Bronchial epithelial cell (primary cell): ENCODE measurements around the gene KNDC1. TPM values are rescaled to one million over a fixed set of nuclear protein-coding genes. Genes with fewer than 3 reads are reported as not detected.
"Not testable (repeated sequence)": the region's sequence is repeated elsewhere in the genome, so short reads cannot be mapped to it uniquely, and the experiment has no call there.

Source experiments
- DNase-seq: peaks from one replicate; pipeline ENCODE4 v3.0.0-alpha.2; 2010; ENCODE audit warnings: low read depth
- FAIRE-seq: peaks from 2 replicates; lab custom pipeline; 2011; peaks lifted over from hg19 to GRCh38; lab: Jason Lieb, UNC
- H3K27me3 ChIP-seq: 2 replicates; pipeline ENCODE4 v1.5.1; 2011; ENCODE audit warnings: low read length; ENCODE audit not compliant: control insufficient read depth, insufficient read depth
- H3K36me3 ChIP-seq: 2 replicates; pipeline ENCODE4 v1.5.1; 2011; ENCODE audit warnings: low read length; ENCODE audit not compliant: control insufficient read depth, insufficient read depth
- H3K4me3 ChIP-seq: 2 replicates; pipeline ENCODE4 v1.5.1; 2011; ENCODE audit warnings: mild to moderate bottlenecking, low read depth, low read length, control low read depth
- CTCF ChIP-seq: IDR thresholded peaks from 2 replicates; pipeline ENCODE4 v1.5.1; 2011; ENCODE audit warnings: mild to moderate bottlenecking, moderate library complexity, low read length, control low read depth, inconsistent platforms; ENCODE audit not compliant: insufficient read depth, severe bottlenecking
- total RNA-seq: library from RNA; depleted of rRNA; stranded (reverse); fragments of >200 nt; gene quantifications from 2 replicates; pipeline ENCODE4 v1.2.1, GENCODE V29; 2014

Gene KNDC1
- total RNA-seq, 1 donor from 2014 or later, result under 0.01 TPM

DNA sequence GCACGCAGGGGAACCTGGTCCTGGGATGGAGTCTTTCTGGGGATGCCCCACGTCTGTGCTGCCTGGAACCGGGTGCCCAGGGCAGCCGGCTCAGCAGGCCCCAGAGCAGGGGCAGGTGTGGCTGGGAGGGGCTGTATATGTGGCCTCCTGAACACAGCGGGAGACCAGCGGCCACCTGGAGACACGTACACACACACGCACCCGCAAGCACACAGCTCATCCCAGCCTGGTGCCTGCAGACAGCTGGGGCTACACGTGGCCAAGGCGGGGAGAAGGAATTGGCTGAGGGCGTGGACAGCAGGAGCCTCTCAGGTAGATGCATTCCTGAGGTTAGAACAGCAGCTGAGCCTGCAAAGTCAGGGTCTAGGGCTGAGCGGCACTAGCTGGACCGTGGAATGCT is 102.7 kb downstream of the KNDC1 start:
- TF ChIP-seq CTCF, result no peak
- no peak for FAIRE-seq
- no peaks in the 10 kb centered on the region for H3K27me3 ChIP-seq
- DNase-seq, result no peak
- H3K36me3 ChIP-seq, result peaks cover 3% of the 10 kb centered on the region
- H3K4me3 ChIP-seq, result no peak overlapping the region

DNA sequence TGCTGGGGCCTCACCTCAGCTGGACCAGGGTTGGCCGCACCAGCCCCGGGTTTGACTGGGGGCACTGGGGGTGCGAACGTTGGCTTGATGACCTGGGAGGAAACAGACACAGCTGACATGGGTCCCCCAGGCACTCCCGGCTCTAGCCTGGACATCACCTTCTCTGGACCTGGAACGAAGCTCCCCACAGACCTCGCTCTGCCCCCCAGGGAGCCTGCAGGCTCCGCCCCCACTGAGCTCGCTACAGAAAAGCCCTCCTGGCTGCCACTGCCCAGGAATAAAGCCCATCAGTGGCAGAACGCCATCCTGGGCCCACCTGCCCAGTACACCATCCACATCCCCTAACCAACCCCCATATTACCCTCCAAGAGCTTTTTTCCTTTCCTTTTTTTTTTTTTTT is 103.7 kb downstream of the KNDC1 start:
- H3K27me3 ChIP-seq, result no peaks in the 10 kb centered on the region
- FAIRE-seq, result no peak
- H3K4me3 ChIP-seq, result no peak overlapping the region
- no peak for TF ChIP-seq CTCF
- peaks cover 6% of the 10 kb centered on the region for H3K36me3 ChIP-seq
- no peak for DNase-seq

DNA sequence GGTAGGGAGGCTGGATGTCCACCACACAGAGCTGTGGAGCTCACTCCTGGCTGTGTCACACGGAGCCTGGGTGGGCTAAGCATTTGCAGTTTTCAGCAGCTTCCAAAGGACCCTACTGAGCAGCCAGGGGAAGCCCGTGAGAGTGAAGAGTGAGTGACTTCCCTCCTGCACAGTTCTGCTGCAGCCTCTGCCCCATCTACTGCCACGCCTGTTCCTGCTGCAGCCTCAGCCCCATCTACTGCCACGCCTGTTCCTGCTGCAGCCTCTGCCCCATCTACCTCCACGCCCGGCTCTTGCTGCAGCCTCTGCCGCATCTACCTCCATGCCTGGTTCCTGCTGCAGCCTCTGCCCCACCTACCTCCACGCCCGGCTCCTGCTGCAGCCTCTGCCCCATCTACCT is 104.4 kb downstream of the KNDC1 start:
- Histone ChIP-seq H3K27me3 (no peaks in the 10 kb centered on the region), H3K36me3 (peaks cover 13% of the 10 kb centered on the region), H3K4me3 (no peak overlapping the region)
- FAIRE-seq (peak; percentile 62), DNase-seq (no peak)
- TF ChIP-seq CTCF, result no peak

- H3K4me3 ChIP-seq, DNase-seq, H3K27me3 ChIP-seq, FAIRE-seq: not testable (repeated sequence)
- H3K36me3 ChIP-seq, result peaks cover 13% of the 10 kb centered on the region
These were observed 105.0 kb downstream of the KNDC1 start for GRCh38 chr10:133265052-133265451.

DNA sequence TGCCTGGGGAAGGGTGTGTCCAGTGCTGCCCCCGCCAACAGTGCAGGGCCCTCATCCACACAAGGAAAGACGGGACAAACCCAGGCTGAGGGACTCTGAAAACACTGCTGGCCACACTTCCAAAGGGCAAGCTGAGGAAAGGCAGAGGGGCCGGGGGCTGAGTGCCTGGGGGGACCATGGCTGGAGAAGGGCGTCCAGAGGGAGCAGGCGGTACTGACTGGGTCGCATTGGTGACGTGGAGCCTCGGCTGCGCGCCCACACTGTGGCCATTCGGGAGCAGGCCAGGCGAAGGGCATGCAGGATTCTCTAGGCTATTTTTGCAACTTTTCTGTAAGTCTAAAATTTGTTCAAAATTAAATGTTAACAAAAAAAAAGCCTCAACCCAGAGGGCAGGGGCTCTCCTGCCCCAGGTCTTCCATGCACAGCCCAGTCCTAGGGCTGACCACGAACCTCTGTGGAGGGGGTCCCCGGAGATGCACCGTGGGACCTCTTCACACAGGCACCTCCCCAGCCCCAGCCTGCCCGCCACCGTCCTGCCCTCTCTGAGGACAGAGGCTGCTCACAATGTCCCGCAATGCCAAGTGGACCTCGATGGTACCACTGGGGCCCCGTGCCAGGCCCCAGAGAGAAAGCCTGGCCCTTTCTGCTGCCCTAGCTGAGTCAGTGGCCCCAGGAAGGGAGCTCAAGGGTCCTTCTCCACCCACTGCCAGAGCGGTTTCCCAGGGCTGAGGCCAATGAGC is 106.2 kb downstream of the KNDC1 start:
- H3K4me3 ChIP-seq, result no peak overlapping the region
- TF ChIP-seq CTCF, result no peak
- peaks cover 17% of the 10 kb centered on the region for H3K36me3 ChIP-seq
- no peak for DNase-seq
- FAIRE-seq, result no peak
- H3K27me3 ChIP-seq, result no peaks in the 10 kb centered on the region

GRCh38 chr10:133267293-133267692 is 107.3 kb downstream of the KNDC1 start:
- no peak for TF ChIP-seq CTCF
- H3K4me3 ChIP-seq, result no peak overlapping the region
- FAIRE-seq, result no peak

More at GRCh38 chr10:133267293-133267692, 107.3 kb downstream of the KNDC1 start:
- H3K27me3 ChIP-seq, result no peaks in the 10 kb centered on the region
- peaks cover 17% of the 10 kb centered on the region for H3K36me3 ChIP-seq
- DNase-seq, result no peak
